HCT116 (cell line): ENCODE data around the gene CYP2U1. TPM values are rescaled to one million over a fixed set of nuclear protein-coding genes. Genes with fewer than 3 reads are reported as not detected.

Source experiments
- ATAC-seq: fragments of 200-7000 bp; cut with Tn5 transposase; 2 replicates; pipeline ENCODE4 v1.9.1; 2020; ENCODE audit warnings: mild to moderate bottlenecking, moderate library complexity
- BruUV-seq: library from RNA; stranded (reverse); fragments of 400-500 nt; replicated peaks from 2 replicates; lab custom pipeline; 2021; lab: Mats Ljungman, UMichigan
- CTCF ChIA-PET: fragments of 300-600 bp; sonication (Branson Sonifier 250); formaldehyde crosslinking; loops from one replicate; lab custom pipeline; 2021; ENCODE audit warnings: antibody characterized with exemption; lab: Charles Lee
- POLR2A ChIA-PET: fragments of 300-600, 350-600 bp; sonication (Branson Sonifier 250); formaldehyde crosslinking; loops from one replicate; lab custom pipeline; 2021; ENCODE audit warnings: antibody characterized with exemption; lab: Charles Lee
- RAD21 ChIA-PET, 2 experiments: fragments of 300-600 bp; sonication (Branson Sonifier 250); formaldehyde crosslinking; loops; one replicate each; lab custom pipeline; 2023; ENCODE audit warnings: low total read pairs in 2 of 2; ENCODE audit not compliant: uncharacterized antibody in 2 of 2, unreplicated experiment in 2 of 2, low non-redundant PET in 1 of 2; lab: Charles Lee
- DNase-seq: peaks from one replicate; pipeline ENCODE4 v3.0.0-alpha.2; 2010; ENCODE audit warnings: low read depth, low spot score
- H2AFZ ChIP-seq: fragments of 200-600 bp; shearing (Covaris generic), sonication (generic); 2 replicates; pipeline ENCODE4 v1.6.1; 2017; ENCODE audit warnings: low read depth, mixed run types, mixed read lengths, antibody characterized with exemption, low read length; ENCODE audit not compliant: poor library complexity, severe bottlenecking
- H3K27ac ChIP-seq: 2 replicates; pipeline ENCODE4 v1.5.1; 2012; ENCODE audit warnings: low read depth, low read length
- H3K27me3 ChIP-seq: fragments of 200-600 bp; sonication (generic); 2 replicates; pipeline ENCODE4 v1.6.1; 2016; ENCODE audit warnings: mixed run types, low read length, mixed read lengths; ENCODE audit not compliant: insufficient read depth
- H3K36me3 ChIP-seq, 2 experiments: fragments of 200-500 bp in 1 of 2; fragments of 200-600 bp in 1 of 2; sonication (Bioruptor generic) in 1 of 2; sonication (generic) in 1 of 2; 2 replicates each; pipeline versions ENCODE4 v1.5.1 to v1.6.1; 2014 to 2016; ENCODE audit warnings: low read length in 2 of 2, inconsistent platforms in 1 of 2, mixed read lengths in 1 of 2, mixed run types in 1 of 2; ENCODE audit not compliant: insufficient read depth in 2 of 2, control insufficient read depth in 1 of 2
- H3K4me1 ChIP-seq, 2 experiments: fragments of 200-600 bp in 1 of 2; sonication (generic) in 1 of 2; 2 replicates each; pipeline versions ENCODE4 v1.5.1 to v1.6.1; 2012 to 2017; ENCODE audit warnings: low read length in 2 of 2, inconsistent platforms in 1 of 2, mild to moderate bottlenecking in 1 of 2, mixed read lengths in 1 of 2, mixed run types in 1 of 2, moderate library complexity in 1 of 2; ENCODE audit not compliant: insufficient read depth in 2 of 2, control insufficient read depth in 1 of 2
- H3K4me2 ChIP-seq: fragments of 200-600 bp; sonication (generic); 2 replicates; pipeline ENCODE4 v1.6.1; 2017; ENCODE audit warnings: mixed run types, low read length, mixed read lengths
- H3K4me3 ChIP-seq, 2 experiments: fragments of 200-600 bp in 1 of 2; sonication (generic) in 1 of 2; replicated peaks in 1 of 2; 2 replicates each; pipeline ENCODE4 v1.5.1; 2011 to 2016; ENCODE audit warnings: low read length in 2 of 2, control low read depth in 1 of 2, low read depth in 1 of 2, mild to moderate bottlenecking in 1 of 2, mixed read lengths in 1 of 2, mixed run types in 1 of 2
- H3K79me2 ChIP-seq: fragments of 200-600 bp; sonication (generic); 2 replicates; pipeline ENCODE4 v1.6.1; 2017; ENCODE audit warnings: mild to moderate bottlenecking, mixed run types, low read length, moderate library complexity, mixed read lengths; ENCODE audit not compliant: insufficient read depth
- H3K9ac ChIP-seq: fragments of 200-600 bp; sonication (generic); 2 replicates; pipeline ENCODE4 v1.6.1; 2016; ENCODE audit warnings: low read length, mixed read lengths
- H3K9me2 ChIP-seq: fragments of 200-600 bp; sonication (generic), shearing (Covaris generic); 2 replicates; pipeline ENCODE4 v1.6.1; 2017; ENCODE audit warnings: mixed run types, mild to moderate bottlenecking, moderate library complexity; ENCODE audit not compliant: insufficient read depth
- H3K9me3 ChIP-seq, 2 experiments: fragments of 200-500 bp in 1 of 2; fragments of 200-600 bp in 1 of 2; sonication (Bioruptor generic) in 1 of 2; sonication (generic) in 1 of 2; 2 replicates each; pipeline ENCODE4 v1.6.1; 2014 to 2017; ENCODE audit warnings: low read length in 2 of 2, mixed read lengths in 2 of 2, inconsistent platforms in 1 of 2, low read depth in 1 of 2, mild to moderate bottlenecking in 1 of 2, mixed run types in 1 of 2, moderate library complexity in 1 of 2; ENCODE audit not compliant: control insufficient read depth in 1 of 2, insufficient read depth in 1 of 2
- H4K20me1 ChIP-seq: fragments of 200-600 bp; sonication (generic), shearing (Covaris generic); 2 replicates; pipeline ENCODE4 v1.6.1; 2017; ENCODE audit warnings: mixed run types, mild to moderate bottlenecking, moderate library complexity; ENCODE audit not compliant: insufficient read depth
- ATF3 ChIP-seq: IDR thresholded peaks from 2 replicates; pipeline ENCODE4 v1.6.1; 2012
- CBX3 ChIP-seq: IDR thresholded peaks from 2 replicates; pipeline ENCODE4 v1.6.1; 2012; ENCODE audit warnings: low read depth
- CEBPB ChIP-seq: IDR thresholded peaks from 2 replicates; pipeline ENCODE4 v1.6.1; 2012; ENCODE audit warnings: low read depth
- ELF1 ChIP-seq: IDR thresholded peaks from 2 replicates; pipeline ENCODE4 v1.6.1; 2012; ENCODE audit warnings: low read depth, borderline replicate concordance
- EZH2 ChIP-seq: fragments of 200-600 bp; sonication (generic); IDR thresholded peaks from 2 replicates; pipeline ENCODE4 v1.6.1; 2017; ENCODE audit warnings: antibody characterized with exemption, mixed run types
- EZH2phosphoT487 ChIP-seq: fragments of 200-600 bp; IDR thresholded peaks from 2 replicates; pipeline ENCODE4 v1.6.1; 2018; ENCODE audit warnings: antibody characterized with exemption, borderline replicate concordance
- FOSL1 ChIP-seq: IDR thresholded peaks from 2 replicates; pipeline ENCODE4 v1.6.1; 2012; ENCODE audit warnings: low read depth
- MAX ChIP-seq: IDR thresholded peaks from 2 replicates; pipeline ENCODE4 v1.6.1; 2012
- RAD21 ChIP-seq: IDR thresholded peaks from 2 replicates; pipeline ENCODE4 v1.6.1; 2012; ENCODE audit warnings: low read depth, mild to moderate bottlenecking
- REST ChIP-seq: IDR thresholded peaks from 2 replicates; pipeline ENCODE4 v1.6.1; 2012; ENCODE audit warnings: low read depth
- SP1 ChIP-seq: IDR thresholded peaks from 2 replicates; pipeline ENCODE4 v1.6.1; 2012; ENCODE audit warnings: low read depth
- TCF7L2 ChIP-seq: IDR thresholded peaks from 2 replicates; pipeline ENCODE4 v1.7.0; 2011; ENCODE audit warnings: borderline replicate concordance, inconsistent platforms; ENCODE audit not compliant: insufficient read depth, insufficient read length; ENCODE audit errors: extremely low read depth
- ZFX ChIP-seq: fragments of 450-650 bp; IDR thresholded peaks from 2 replicates; pipeline ENCODE4 v1.6.1; 2017
- ZNF274 ChIP-seq: fragments of 200-500 bp; sonication (Bioruptor generic); IDR thresholded peaks from 2 replicates; pipeline ENCODE4 v1.6.1; 2014; ENCODE audit warnings: mild to moderate bottlenecking, low read depth, low read length, inconsistent platforms
- intact Hi-C: fragments of 100-400 bp; cut with micrococcal nuclease; formaldehyde crosslinking; loops from 2 replicates; pipeline ENCODE4 v1.10.0; 2022
- total RNA-seq: library from RNA; stranded (reverse); gene quantifications from one replicate; pipeline ENCODE4 v1.2.1, GENCODE V29; 2021; ENCODE audit not compliant: unreplicated experiment

The CYP2U1 gene
- total RNA-seq, 1 experiment from 2014 or later = 4.0 TPM

- TF ChIP-seq TCF7L2 (no peak), EZH2 (no peak), CBX3 (no peak), EZH2phosphoT487 (no peak), RAD21 (no peak), SP1 (no peak), REST (no peak), ZFX (no peak), MAX (no peak), ATF3 (no peak), ZNF274 (no peak)
Measured at GRCh38 chr4:107988763-107989035, 57.4 kb downstream of the CYP2U1 start (continued).

GRCh38 chr4:107989162-107989536 is 57.8 kb downstream of the CYP2U1 start:
- DNase-seq (no peak), ATAC-seq (no peak)
- H3K4me1 ChIP-seq = peaks cover 0 to 18% of the 10 kb centered on the region in 2 experiments; a peak in 3 of 4 replicates
- RAD21 ChIA-PET = no interaction called here
- H3K27me3 ChIP-seq = no peaks in the 10 kb centered on the region
- intact Hi-C loops = no loop called here
- no peak overlapping the region for H3K27ac ChIP-seq
- peaks cover 5% of the 10 kb centered on the region; the same call in 1 of the 2 replicates for H4K20me1 ChIP-seq
- no peaks in the 10 kb centered on the region for H3K9me2 ChIP-seq
- peak overlapping the region; percentile 79 for H3K4me2 ChIP-seq
- H2AFZ ChIP-seq = peak overlapping the region; percentile 69
- peak overlapping the region; percentile 77 to 86 for H3K4me3 ChIP-seq
- H3K9ac ChIP-seq = peak overlapping the region; percentile 91
- BruUV-seq = TSS peak; percentile 72
- TF ChIP-seq CEBPB (no peak), FOSL1 (no peak), ELF1 (no peak)
- no peaks in the 10 kb centered on the region for H3K36me3 ChIP-seq
- H3K9me3 ChIP-seq = no peaks in the 10 kb centered on the region
- POLR2A ChIA-PET = no interaction called here
- H3K79me2 ChIP-seq = peaks cover 43% of the 10 kb centered on the region
- CTCF ChIA-PET = no interaction called here
